Medulla oblongata (tissue), 1 donor: ENCODE results near the gene TADA2B.

Experiments used
- DNase-seq: peaks from one replicate; pipeline ENCODE4 v3.0.0-alpha.2; 2015; ENCODE audit errors: extremely low spot score

Gene TADA2B

DNA sequence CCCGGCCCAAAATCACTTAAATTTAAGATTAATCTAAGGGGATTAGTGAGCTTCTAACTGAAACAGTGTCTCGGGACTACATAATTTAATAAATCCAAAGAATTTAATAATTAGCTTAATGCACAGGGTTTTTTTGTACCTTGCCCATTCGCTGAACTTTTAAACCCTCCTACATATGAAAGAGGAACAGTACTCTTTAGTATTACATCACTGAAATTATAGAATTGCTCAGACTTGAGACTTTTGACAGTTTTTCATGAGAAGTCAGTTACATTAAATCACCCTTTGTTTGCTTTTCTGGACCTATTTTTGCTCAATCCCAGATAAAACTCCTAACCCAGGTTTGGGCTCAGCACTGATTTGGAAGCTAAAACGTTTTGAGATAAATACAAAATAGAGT is 2.4 kb upstream of the TADA2B start:
- DNase-seq = no peak

DNA sequence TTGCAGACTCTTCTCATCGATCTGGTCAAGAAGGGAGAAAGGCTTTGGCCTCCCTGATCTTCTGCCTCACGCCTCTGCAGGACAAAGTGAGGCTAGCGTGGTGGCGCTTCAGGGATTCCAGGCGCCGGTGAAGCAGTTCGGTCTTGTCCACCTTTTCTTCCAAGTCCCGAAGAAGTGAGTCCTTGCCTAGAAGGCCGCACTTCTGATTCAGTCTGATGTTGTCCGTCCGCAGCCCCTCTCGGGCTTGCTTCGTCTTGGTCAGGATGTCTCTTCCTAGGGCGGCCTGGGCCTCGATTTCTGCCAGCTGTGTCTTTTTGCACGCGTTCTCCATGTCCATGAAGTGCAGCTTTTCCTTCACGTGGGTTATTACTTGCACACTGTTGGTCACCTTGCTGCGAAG is 1.9 kb upstream of the TADA2B start:
- no peak for DNase-seq

DNA sequence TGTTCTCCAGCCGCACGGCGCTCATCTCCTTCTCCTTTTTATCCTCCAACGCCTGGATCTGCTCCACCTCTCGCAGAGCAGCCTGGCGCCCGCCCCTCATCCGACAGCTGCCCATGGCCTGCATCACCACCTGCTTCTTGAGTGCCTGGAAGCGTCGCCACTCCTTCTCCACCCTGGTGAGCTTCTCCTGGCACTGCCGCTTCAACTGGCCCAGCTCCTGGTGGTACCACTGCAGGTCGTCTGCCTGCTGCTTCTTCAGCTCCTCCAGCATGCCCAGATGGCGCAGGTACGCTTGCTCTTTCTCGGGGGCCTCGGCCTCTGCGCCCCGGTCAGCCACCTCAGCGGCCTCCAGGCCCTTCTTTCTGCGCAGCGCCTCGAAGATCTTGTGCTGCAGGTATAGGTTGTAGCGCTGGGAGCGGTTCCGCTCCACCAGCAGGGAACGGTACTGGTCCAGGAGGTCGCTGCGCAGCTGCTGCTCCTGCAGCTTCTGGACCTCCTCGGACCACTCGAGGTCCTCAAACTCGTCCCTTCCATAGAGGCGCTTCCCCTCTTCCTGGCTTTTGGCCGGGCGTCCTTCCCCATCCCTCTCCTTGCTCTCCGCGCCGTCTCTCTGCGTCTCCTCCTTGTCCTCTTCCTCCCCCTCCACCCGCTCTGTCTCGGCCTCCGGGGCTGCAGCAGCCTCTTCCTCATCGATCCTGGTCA is 1.2 kb upstream of the TADA2B start:
- DNase-seq = no peak

- peak; percentile 99 for DNase-seq
These were observed 479 bp upstream of the TADA2B start for GRCh38 chr4:7042503-7043283.

- DNase-seq = peak; percentile 12
These were observed 1.2 kb downstream of the TADA2B start for GRCh38 chr4:7044137-7044930.

DNA sequence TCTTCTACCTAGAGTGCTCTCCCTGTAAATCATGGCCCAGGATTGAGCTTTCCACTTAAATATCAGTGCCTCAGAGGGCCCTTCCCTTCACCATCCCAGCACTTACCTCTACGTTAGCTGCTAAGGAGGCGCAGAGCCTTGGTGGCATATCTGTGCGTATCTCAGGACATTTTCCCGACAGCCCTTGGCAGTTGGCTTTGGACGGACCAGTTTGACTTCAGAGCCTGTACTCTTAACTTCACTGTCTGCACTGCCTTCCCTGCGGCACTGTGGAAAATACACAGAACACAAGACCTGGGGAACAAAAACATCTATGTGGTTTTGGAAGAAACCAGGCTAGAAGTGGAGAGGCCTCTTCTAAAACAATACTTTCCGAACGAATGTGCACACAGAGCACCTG is 2.4 kb downstream of the TADA2B start:
- DNase-seq = no peak

GRCh38 chr4:7045961-7046921 is 3.1 kb downstream of the TADA2B start:
- DNase-seq = no peak

GRCh38 chr4:7046971-7047370 is 3.8 kb downstream of the TADA2B start:
- no peak for DNase-seq

DNA sequence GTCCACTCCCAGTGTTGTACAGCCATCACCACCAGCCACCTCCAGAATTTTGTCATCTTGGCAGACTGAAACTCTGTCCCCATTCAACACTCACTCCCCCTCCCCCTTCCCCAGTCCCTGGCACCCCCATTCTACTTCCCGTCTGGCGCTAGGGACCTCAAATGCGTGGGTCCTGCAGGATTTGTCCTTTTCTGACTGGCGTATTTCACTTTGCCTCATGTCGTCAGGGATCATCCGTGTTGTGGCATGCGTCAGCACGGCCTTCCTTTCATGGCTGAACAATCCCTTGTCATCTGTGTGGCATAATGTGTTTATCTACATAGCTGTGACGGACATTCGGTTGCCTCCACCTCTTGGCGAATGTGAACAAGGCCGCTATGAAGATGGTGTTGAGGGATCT is 5.5 kb downstream of the TADA2B start:
- DNase-seq = no peak

- no peak for DNase-seq
These were observed 6.1 kb downstream of the TADA2B start for GRCh38 chr4:7049295-7049694.

DNA sequence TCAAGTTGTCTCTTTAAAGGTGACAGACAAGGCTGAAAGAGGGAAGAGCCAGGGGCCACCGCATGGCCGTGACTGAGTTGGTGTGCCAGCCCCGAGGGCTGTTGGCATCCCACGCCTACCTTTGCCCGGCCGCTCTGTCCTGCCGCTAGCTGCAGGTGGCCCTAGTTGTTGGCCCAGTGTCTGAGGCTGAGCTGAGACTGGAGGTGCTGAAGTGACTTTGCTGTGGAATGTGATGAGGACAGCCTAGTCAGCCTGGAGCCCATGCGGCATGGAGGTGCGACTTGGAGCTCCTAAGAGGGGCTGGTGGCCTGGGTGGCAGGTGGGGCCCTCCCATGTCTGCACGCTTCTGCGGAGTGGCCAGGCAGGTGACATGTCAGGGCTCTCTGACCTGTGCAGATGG is 6.6 kb downstream of the TADA2B start:
- no peak for DNase-seq

DNA sequence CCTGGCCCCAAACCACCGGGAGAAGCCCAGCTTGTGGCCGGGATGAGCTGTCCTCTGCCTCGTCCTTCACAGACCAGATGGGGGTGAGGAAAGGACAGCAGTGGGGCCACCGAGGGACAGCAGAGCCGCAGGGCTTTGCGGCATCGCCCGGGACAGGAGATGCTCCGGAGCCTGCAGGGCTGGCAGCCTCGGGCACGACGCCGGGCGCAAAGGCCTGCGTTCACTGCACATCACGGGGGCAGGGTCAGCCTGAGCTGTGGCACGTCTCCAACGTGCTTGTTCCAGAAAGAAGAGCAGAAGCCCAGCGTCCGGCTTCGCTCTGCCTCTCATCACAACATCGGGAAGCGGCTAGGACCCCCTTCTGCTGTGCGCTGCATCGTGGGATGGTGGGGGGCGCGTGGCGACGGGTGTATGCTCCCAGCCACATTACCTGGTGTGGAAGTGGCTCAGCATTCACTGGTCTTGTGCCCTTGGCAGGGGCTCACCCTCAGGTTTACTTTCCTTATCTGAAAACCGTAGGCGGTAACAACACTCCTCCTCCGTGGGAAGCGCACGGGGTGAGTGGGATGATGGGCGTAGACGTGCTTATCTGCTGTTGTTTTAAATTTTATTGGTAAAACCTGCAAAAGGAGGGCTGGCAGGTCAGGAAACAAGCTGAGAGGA is 7.4 kb downstream of the TADA2B start:
- DNase-seq = no peak

- no peak for DNase-seq
These were observed 7.9 kb downstream of the TADA2B start for GRCh38 chr4:7051144-7051495.

DNA sequence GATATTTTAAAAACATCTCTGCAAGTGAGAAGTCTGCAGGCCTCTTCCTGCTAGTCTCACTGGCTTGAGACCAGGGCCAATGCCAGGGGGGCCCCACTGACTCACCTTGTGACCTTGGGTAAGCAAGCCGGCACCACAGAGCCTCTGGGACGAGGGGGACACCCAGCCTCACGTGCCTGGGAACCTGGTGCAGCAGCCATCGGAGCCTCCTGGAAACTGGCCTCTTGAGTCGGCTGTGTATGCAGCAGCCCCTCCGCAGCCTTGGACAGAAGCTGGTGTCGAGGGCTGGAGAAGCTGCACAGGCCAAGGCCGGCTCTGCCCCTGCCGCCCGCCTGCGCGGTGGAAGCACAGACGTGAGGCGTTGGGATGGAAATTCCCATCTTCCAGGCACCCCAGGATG is 8.7 kb downstream of the TADA2B start:
- DNase-seq = no peak

- no peak for DNase-seq
These were observed 9.1 kb downstream of the TADA2B start for GRCh38 chr4:7052313-7052712.

DNA sequence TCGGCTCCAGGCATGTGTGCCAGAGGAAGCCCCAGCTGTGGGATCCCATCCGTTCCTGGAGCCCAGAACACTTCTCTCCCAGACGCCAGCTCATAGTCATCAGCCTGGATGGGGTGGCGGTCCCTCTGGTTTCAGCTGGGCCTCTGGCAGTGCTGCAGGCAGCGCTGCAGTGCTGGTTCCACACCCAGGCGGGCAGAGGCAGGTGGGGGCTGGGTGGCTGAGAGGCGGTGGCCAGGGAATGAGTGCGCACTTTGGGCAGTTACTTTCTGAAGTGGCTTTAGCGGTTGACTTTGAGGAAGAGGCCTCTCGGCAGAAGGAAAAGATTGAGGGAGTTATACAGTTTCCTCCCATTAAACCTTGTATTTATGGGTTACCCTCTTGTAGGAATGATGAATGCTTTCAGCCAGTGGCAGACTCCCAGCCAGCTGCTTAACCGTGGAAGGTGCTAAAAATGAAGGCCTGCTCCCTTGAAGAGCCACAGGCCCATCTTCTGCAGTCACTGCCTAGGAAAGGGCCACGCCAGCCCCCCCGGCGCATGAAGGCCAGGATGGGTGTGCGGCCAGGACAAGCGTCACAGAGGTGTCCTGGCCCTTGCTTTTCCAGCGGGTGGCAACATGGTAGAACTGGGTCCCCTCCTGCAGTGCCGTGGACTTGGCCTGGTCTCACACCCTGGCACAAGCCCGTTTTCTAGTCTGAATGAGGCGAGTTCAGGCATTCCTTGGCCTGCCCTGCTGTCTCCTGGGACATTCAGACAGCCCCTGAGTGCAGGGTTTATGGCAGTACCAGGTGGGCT is 9.9 kb downstream of the TADA2B start:
- peak; percentile 76 for DNase-seq

GRCh38 chr4:7054106-7054880 is 11.1 kb downstream of the TADA2B start:
- DNase-seq = no peak

DNA sequence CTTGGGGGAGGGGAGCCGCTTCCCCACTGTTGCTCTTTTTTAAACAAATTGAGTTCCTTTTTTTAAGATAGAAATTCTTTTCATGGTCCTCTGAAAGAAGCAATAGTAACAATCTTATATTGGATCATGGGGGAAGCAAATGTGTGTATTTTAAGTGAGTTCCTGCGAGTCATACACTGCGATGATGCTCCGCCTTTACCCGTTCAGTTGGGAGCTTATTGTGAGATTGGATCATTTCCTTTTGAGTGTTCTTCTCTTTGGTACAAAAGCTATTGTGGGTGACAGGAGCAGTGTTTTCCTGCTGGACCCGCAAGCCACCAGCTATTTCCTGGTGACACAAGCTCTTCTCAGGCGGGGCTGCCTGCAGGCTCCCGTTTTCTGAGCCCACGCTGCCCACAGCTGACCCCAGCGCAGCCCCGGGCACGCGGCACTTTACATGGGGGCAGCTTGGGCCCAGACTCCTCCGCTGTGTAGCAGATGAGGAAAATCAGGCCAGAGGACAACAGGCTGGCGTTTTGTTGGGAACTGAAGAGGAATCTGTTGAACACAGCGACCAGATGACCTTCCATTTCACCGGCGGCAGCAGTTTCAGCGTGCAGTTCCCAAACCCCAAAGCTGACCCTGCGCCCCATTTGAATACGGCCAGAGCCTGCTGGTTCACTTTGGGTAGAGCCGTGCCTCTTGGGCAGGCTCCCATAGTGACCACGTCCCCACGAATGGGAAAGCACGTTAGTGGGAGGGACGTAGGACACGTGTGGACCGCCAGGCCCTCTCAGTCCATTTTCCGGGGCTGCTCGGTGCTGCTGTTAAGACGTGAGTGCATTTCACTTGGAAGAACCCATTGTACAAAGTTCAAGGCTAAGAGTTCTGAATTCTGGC is 12.2 kb downstream of the TADA2B start:
- DNase-seq = no peak

DNA sequence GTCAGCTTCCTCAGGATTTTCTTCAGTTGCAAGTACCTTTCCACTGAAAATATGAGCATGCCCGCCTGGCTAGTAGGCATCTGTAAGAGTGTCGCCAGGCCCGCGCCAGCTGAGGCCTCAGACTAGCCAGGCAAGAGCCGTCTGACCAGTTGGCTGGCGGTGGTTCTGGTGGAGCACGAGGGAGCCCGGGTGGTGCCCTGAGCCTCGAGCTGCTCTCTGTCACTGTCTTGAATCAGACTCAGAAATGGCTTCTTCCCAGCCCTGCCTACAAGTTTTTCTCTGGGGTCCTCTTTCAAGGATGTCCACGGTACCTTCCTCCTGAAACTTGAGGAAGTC is 12.8 kb downstream of the TADA2B start:
- no peak for DNase-seq
